ENCODE data around the gene ELP2.

DNA sequence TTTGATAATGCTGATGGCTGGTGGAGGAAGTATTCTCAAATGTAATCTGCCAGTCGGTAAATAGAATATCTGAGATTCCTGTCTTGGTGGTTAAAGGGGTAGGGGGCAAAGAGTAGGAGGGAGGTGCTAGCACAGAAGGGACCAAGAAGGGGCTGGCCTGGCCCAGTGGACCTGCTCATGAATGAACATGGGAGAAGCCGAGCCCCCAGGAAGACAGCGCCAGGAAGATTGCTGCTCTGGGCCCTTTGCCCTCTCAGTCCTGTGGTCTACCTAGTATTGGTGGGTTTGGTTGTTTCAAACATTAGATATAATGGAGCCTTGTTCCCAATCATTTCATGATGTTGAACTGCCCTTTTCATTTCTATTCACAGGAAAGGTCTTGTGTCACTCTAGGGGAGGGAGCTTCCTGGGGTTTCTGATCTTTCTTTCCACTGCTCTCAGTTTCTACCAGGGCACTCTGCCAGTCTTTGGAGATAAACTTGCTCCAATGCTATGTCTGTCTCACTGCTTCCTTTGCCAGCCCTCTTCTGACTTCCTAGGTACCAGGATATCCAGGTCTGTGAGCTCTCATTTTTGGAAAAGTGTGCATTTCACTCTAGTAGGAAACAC, 52.3 kb downstream of the ELP2 start:
- no peak for TF ChIP-seq ZNF677 (tag by site-specific recombination; IDR thresholded peaks at IDR 0.05)
- TF ChIP-seq CTCF (tag by site-specific recombination; IDR thresholded peaks at IDR 0.05) = no peak
- TF ChIP-seq, protein P1, sequence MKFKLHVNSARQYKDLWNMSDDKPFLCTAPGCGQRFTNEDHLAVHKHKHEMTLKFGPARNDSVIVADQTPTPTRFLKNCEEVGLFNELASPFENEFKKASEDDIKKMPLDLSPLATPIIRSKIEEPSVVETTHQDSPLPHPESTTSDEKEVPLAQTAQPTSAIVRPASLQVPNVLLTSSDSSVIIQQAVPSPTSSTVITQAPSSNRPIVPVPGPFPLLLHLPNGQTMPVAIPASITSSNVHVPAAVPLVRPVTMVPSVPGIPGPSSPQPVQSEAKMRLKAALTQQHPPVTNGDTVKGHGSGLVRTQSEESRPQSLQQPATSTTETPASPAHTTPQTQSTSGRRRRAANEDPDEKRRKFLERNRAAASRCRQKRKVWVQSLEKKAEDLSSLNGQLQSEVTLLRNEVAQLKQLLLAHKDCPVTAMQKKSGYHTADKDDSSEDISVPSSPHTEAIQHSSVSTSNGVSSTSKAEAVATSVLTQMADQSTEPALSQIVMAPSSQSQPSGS (tag by site-specific recombination; IDR thresholded peaks at IDR 0.05; ENCODE audit: low read depth) = no peak
- TF ChIP-seq ZNF670 (tag by site-specific recombination; IDR thresholded peaks at IDR 0.05; ENCODE audit: low read depth) = no peak
- TF ChIP-seq, protein P2, sequence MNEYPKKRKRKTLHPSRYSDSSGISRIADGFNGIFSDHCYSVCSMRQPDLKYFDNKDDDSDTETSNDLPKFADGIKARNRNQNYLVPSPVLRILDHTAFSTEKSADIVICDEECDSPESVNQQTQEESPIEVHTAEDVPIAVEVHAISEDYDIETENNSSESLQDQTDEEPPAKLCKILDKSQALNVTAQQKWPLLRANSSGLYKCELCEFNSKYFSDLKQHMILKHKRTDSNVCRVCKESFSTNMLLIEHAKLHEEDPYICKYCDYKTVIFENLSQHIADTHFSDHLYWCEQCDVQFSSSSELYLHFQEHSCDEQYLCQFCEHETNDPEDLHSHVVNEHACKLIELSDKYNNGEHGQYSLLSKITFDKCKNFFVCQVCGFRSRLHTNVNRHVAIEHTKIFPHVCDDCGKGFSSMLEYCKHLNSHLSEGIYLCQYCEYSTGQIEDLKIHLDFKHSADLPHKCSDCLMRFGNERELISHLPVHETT (tag by site-specific recombination; IDR thresholded peaks at IDR 0.05) = no peak
- no peak for TF ChIP-seq MYNN (tag by site-specific recombination; IDR thresholded peaks at IDR 0.05; ENCODE audit: borderline replicate concordance)
- TF ChIP-seq REST (tag by site-specific recombination; IDR thresholded peaks at IDR 0.05) = no peak
